ENCODE results near the gene TMIGD2.

TMIGD2 gene

GRCh38 chr19:4326215-4326836 is 24.1 kb upstream of the TMIGD2 start:
- no peak for DNase-seq

- no peak for DNase-seq
Observed at GRCh38 chr19:4324228-4324627, 22.0 kb upstream of the TMIGD2 start.

- no peak for DNase-seq
Observed at GRCh38 chr19:4323692-4324091, 21.5 kb upstream of the TMIGD2 start.

GRCh38 chr19:4322942-4323665 is 20.9 kb upstream of the TMIGD2 start:
- no peak for DNase-seq

GRCh38 chr19:4320419-4320818 is 18.2 kb upstream of the TMIGD2 start:
- no peak for DNase-seq

GRCh38 chr19:4319067-4319718 is 17.0 kb upstream of the TMIGD2 start:
- no peak for DNase-seq

- DNase-seq = no peak
Observed at GRCh38 chr19:4318460-4318859, 16.3 kb upstream of the TMIGD2 start.

- no peak for DNase-seq
Observed at GRCh38 chr19:4316956-4317355, 14.8 kb upstream of the TMIGD2 start.

- DNase-seq = no peak
Observed at GRCh38 chr19:4313847-4314490, 11.8 kb upstream of the TMIGD2 start.

GRCh38 chr19:4310247-4311121 is 8.3 kb upstream of the TMIGD2 start:
- no peak for DNase-seq

GRCh38 chr19:4305659-4306058 is 3.5 kb upstream of the TMIGD2 start:
- DNase-seq = no peak

GRCh38 chr19:4305257-4305612 is 3.0 kb upstream of the TMIGD2 start:
- no peak for DNase-seq

GRCh38 chr19:4304538-4305256 is 2.5 kb upstream of the TMIGD2 start, which contains the start of gene FSD1:
Gene FSD1 (plus strand): TSS chr19:4304598. CDS start chr19:4304747, 149 bp downstream.
- DNase-seq = peak; percentile 44

- no peak for DNase-seq
Observed at GRCh38 chr19:4303819-4304537, 1.8 kb upstream of the TMIGD2 start.

- no peak for DNase-seq
Observed at GRCh38 chr19:4301590-4302242, 473 bp downstream of the TMIGD2 start.

- no peak for DNase-seq
Observed at GRCh38 chr19:4300589-4300988, 1.6 kb downstream of the TMIGD2 start.

GRCh38 chr19:4298810-4299550 is 3.2 kb downstream of the TMIGD2 start:
- no peak for DNase-seq

- DNase-seq = no peak
Observed at GRCh38 chr19:4297901-4298809, 4.0 kb downstream of the TMIGD2 start.

Data from NK-92 treated with Interleukin-12 subunit alpha and Interleukin-12 subunit beta, amount 100 ng/mL, for 24 hours (cell line).